ENCODE data around the gene ABCA6. TPM values are rescaled to one million over a fixed set of nuclear protein-coding genes. Genes with fewer than 3 reads are reported as not detected.

The ABCA6 gene
- total and polyA plus RNA-seq, 10 of the 15 experiments (the other 5 are each of a cell fraction or from before 2014, with no cell fraction given), result 6.8 to 36.9 (median 12.6) TPM

- no peak for TF ChIP-seq ZZZ3 (IDR thresholded peaks at IDR 0.05; ENCODE audit: control insufficient read depth, insufficient read length, low read depth)
- TF ChIP-seq BCLAF1 (IDR thresholded peaks at IDR 0.05), result no peak
- TF ChIP-seq FOXM1 (IDR thresholded peaks at IDR 0.05; ENCODE audit: low read depth, low read length), result no peak
These were observed 23.6 kb downstream of the ABCA6 start (continued) for GRCh38 chr17:69117855-69118784.

- intact Hi-C loops (cut with micrococcal nuclease; ENCODE audit: unreplicated experiment), result no loop called here
- no peak for DNase-seq (ENCODE audit: low read depth, low spot score)
- SMC1A ChIA-PET (ENCODE audit: uncharacterized antibody, unreplicated experiment), result interaction anchor here (4.9 kb wide), 1 partner anchor 11 kb away, joined by 37 read pairs; no protein-coding TSS in a partner anchor
- in situ Hi-C loops (cut with MboI), result no loop called here
- no peak for FAIRE-seq
- BruUV-seq (replicated peaks), result no TSS peak
- WGBS (ENCODE audit: insufficient coverage, insufficient replicate concordance, low lambda C conversion rate, missing lambda C conversion rate), result 100% methylated on average over 1 of the region's 1 CpG
- no peak overlapping the region for H3K4me2 ChIP-seq (ENCODE audit: control insufficient read depth, insufficient read depth)
- ATAC-seq, result no peak
- peaks cover 8% of the 10 kb centered on the region; the same call in 1 of the 2 replicates for H3K4me1 ChIP-seq (ENCODE audit: control insufficient read depth, insufficient read depth, low read length)
- peaks cover 3% of the 10 kb centered on the region; the same call in 2 of the 3 replicates for H3K9me3 ChIP-seq (replicated peaks; ENCODE audit: control insufficient read depth, insufficient read depth, low read length)
- H3K79me2 ChIP-seq (ENCODE audit: control insufficient read depth, insufficient read depth, low read length), result peaks cover 4% of the 10 kb centered on the region
- no peak overlapping the region for H2AFZ ChIP-seq (ENCODE audit: control insufficient read depth, low read depth, low read length)
- no peak for TF ChIP-seq IKZF2 (IDR thresholded peaks at IDR 0.05)
- no peak for TF ChIP-seq USF2 (IDR thresholded peaks at IDR 0.05; ENCODE audit: borderline replicate concordance, low read depth, low read length)
- no peaks in the 10 kb centered on the region for H4K20me1 ChIP-seq (ENCODE audit: control insufficient read depth, insufficient read depth)
- H3K36me3 ChIP-seq (ENCODE audit: control insufficient read depth in 2 of 2, insufficient read depth in 2 of 2, low read length in 1 of 2), result no peaks in the 10 kb centered on the region; a peak in 1 of 4 replicates
- no peaks in the 10 kb centered on the region for H3K27me3 ChIP-seq (replicated peaks in 1 of 2; ENCODE audit: control insufficient read depth in 2 of 2, insufficient read depth in 2 of 2, low read length in 1 of 2)
- H3K27ac ChIP-seq (ENCODE audit: control insufficient read depth, insufficient read depth), result no peak overlapping the region
- CTCF ChIA-PET, result interaction anchor here (0.6 to 1.6 kb wide), 2 partner anchors 9 to 77 kb away, joined by 3 to 7 read pairs; no protein-coding TSS in a partner anchor
- H3K4me3 ChIP-seq, result no peak overlapping the region
- POLR2A ChIA-PET, result interaction anchor here (1.2 kb wide), 1 partner anchor 8 kb away, joined by 3 read pairs; no protein-coding TSS in a partner anchor
- RAD21 ChIA-PET (ENCODE audit: unreplicated experiment), result interaction anchor here (1.3 kb wide), 1 partner anchor 44 kb away, joined by 3 read pairs; no protein-coding TSS in a partner anchor
- no peak overlapping the region for H3K9ac ChIP-seq (ENCODE audit: control insufficient read depth, insufficient read depth, low read length)
These were observed 29.9 kb downstream of the ABCA6 start for GRCh38 chr17:69111794-69112193.
